HCT116 (cell line): ENCODE results near the gene KCNJ10. TPM values are rescaled to one million over a fixed set of nuclear protein-coding genes. Genes with fewer than 3 reads are reported as not detected.
A peak's percentile ranks its signal among the peaks of the same experiment; 100 is the strongest.

Experiments
- ATAC-seq: fragments of 200-7000 bp; cut with Tn5 transposase; 2 replicates; pipeline ENCODE4 v1.9.1; 2020; ENCODE audit warnings: mild to moderate bottlenecking, moderate library complexity
- BruUV-seq: library from RNA; stranded (reverse); fragments of 400-500 nt; replicated peaks from 2 replicates; lab custom pipeline; 2021; lab: Mats Ljungman, UMichigan
- CTCF ChIA-PET: fragments of 300-600 bp; sonication (Branson Sonifier 250); formaldehyde crosslinking; loops from one replicate; lab custom pipeline; 2021; ENCODE audit warnings: antibody characterized with exemption; lab: Charles Lee
- POLR2A ChIA-PET: fragments of 300-600, 350-600 bp; sonication (Branson Sonifier 250); formaldehyde crosslinking; loops from one replicate; lab custom pipeline; 2021; ENCODE audit warnings: antibody characterized with exemption; lab: Charles Lee
- RAD21 ChIA-PET, 2 experiments: fragments of 300-600 bp; sonication (Branson Sonifier 250); formaldehyde crosslinking; loops; one replicate each; lab custom pipeline; 2023; ENCODE audit warnings: low total read pairs in 2 of 2; ENCODE audit not compliant: uncharacterized antibody in 2 of 2, unreplicated experiment in 2 of 2, low non-redundant PET in 1 of 2; lab: Charles Lee
- DNase-seq: peaks from one replicate; pipeline ENCODE4 v3.0.0-alpha.2; 2010; ENCODE audit warnings: low read depth, low spot score
- H2AFZ ChIP-seq: fragments of 200-600 bp; shearing (Covaris generic), sonication (generic); 2 replicates; pipeline ENCODE4 v1.6.1; 2017; ENCODE audit warnings: low read depth, mixed run types, mixed read lengths, antibody characterized with exemption, low read length; ENCODE audit not compliant: poor library complexity, severe bottlenecking
- H3K27ac ChIP-seq: 2 replicates; pipeline ENCODE4 v1.5.1; 2012; ENCODE audit warnings: low read depth, low read length
- H3K27me3 ChIP-seq: fragments of 200-600 bp; sonication (generic); 2 replicates; pipeline ENCODE4 v1.6.1; 2016; ENCODE audit warnings: mixed run types, low read length, mixed read lengths; ENCODE audit not compliant: insufficient read depth
- H3K36me3 ChIP-seq, 2 experiments: fragments of 200-500 bp in 1 of 2; fragments of 200-600 bp in 1 of 2; sonication (Bioruptor generic) in 1 of 2; sonication (generic) in 1 of 2; 2 replicates each; pipeline versions ENCODE4 v1.5.1 to v1.6.1; 2014 to 2016; ENCODE audit warnings: low read length in 2 of 2, inconsistent platforms in 1 of 2, mixed read lengths in 1 of 2, mixed run types in 1 of 2; ENCODE audit not compliant: insufficient read depth in 2 of 2, control insufficient read depth in 1 of 2
- H3K4me1 ChIP-seq, 2 experiments: fragments of 200-600 bp in 1 of 2; sonication (generic) in 1 of 2; 2 replicates each; pipeline versions ENCODE4 v1.5.1 to v1.6.1; 2012 to 2017; ENCODE audit warnings: low read length in 2 of 2, inconsistent platforms in 1 of 2, mild to moderate bottlenecking in 1 of 2, mixed read lengths in 1 of 2, mixed run types in 1 of 2, moderate library complexity in 1 of 2; ENCODE audit not compliant: insufficient read depth in 2 of 2, control insufficient read depth in 1 of 2
- H3K4me2 ChIP-seq: fragments of 200-600 bp; sonication (generic); 2 replicates; pipeline ENCODE4 v1.6.1; 2017; ENCODE audit warnings: mixed run types, low read length, mixed read lengths
- H3K4me3 ChIP-seq, 2 experiments: fragments of 200-600 bp in 1 of 2; sonication (generic) in 1 of 2; replicated peaks in 1 of 2; 2 replicates each; pipeline ENCODE4 v1.5.1; 2011 to 2016; ENCODE audit warnings: low read length in 2 of 2, control low read depth in 1 of 2, low read depth in 1 of 2, mild to moderate bottlenecking in 1 of 2, mixed read lengths in 1 of 2, mixed run types in 1 of 2
- H3K79me2 ChIP-seq: fragments of 200-600 bp; sonication (generic); 2 replicates; pipeline ENCODE4 v1.6.1; 2017; ENCODE audit warnings: mild to moderate bottlenecking, mixed run types, low read length, moderate library complexity, mixed read lengths; ENCODE audit not compliant: insufficient read depth
- H3K9ac ChIP-seq: fragments of 200-600 bp; sonication (generic); 2 replicates; pipeline ENCODE4 v1.6.1; 2016; ENCODE audit warnings: low read length, mixed read lengths
- H3K9me2 ChIP-seq: fragments of 200-600 bp; sonication (generic), shearing (Covaris generic); 2 replicates; pipeline ENCODE4 v1.6.1; 2017; ENCODE audit warnings: mixed run types, mild to moderate bottlenecking, moderate library complexity; ENCODE audit not compliant: insufficient read depth
- H3K9me3 ChIP-seq, 2 experiments: fragments of 200-500 bp in 1 of 2; fragments of 200-600 bp in 1 of 2; sonication (Bioruptor generic) in 1 of 2; sonication (generic) in 1 of 2; 2 replicates each; pipeline ENCODE4 v1.6.1; 2014 to 2017; ENCODE audit warnings: low read length in 2 of 2, mixed read lengths in 2 of 2, inconsistent platforms in 1 of 2, low read depth in 1 of 2, mild to moderate bottlenecking in 1 of 2, mixed run types in 1 of 2, moderate library complexity in 1 of 2; ENCODE audit not compliant: control insufficient read depth in 1 of 2, insufficient read depth in 1 of 2
- H4K20me1 ChIP-seq: fragments of 200-600 bp; sonication (generic), shearing (Covaris generic); 2 replicates; pipeline ENCODE4 v1.6.1; 2017; ENCODE audit warnings: mixed run types, mild to moderate bottlenecking, moderate library complexity; ENCODE audit not compliant: insufficient read depth
- CBX3 ChIP-seq: IDR thresholded peaks from 2 replicates; pipeline ENCODE4 v1.6.1; 2012; ENCODE audit warnings: low read depth
- EZH2phosphoT487 ChIP-seq: fragments of 200-600 bp; IDR thresholded peaks from 2 replicates; pipeline ENCODE4 v1.6.1; 2018; ENCODE audit warnings: antibody characterized with exemption, borderline replicate concordance
- POLR2AphosphoS5 ChIP-seq: IDR thresholded peaks from 2 replicates; pipeline ENCODE4 v1.6.1; 2011; ENCODE audit warnings: mild to moderate bottlenecking, low read depth, low read length, moderate library complexity
- RAD21 ChIP-seq: IDR thresholded peaks from 2 replicates; pipeline ENCODE4 v1.6.1; 2012; ENCODE audit warnings: low read depth, mild to moderate bottlenecking
- TCF7L2 ChIP-seq: IDR thresholded peaks from 2 replicates; pipeline ENCODE4 v1.7.0; 2011; ENCODE audit warnings: borderline replicate concordance, inconsistent platforms; ENCODE audit not compliant: insufficient read depth, insufficient read length; ENCODE audit errors: extremely low read depth
- YY1 ChIP-seq: IDR thresholded peaks from 2 replicates; pipeline ENCODE4 v1.6.1; 2011; ENCODE audit warnings: low read length, low read depth, moderate library complexity, mild to moderate bottlenecking; ENCODE audit not compliant: insufficient replicate concordance; ENCODE audit errors: extremely low read depth
- intact Hi-C: fragments of 100-400 bp; cut with micrococcal nuclease; formaldehyde crosslinking; loops from 2 replicates; pipeline ENCODE4 v1.10.0; 2022
- total RNA-seq: library from RNA; stranded (reverse); gene quantifications from one replicate; pipeline ENCODE4 v1.2.1, GENCODE V29; 2021; ENCODE audit not compliant: unreplicated experiment
- TF ChIP-seq, protein P1 (sequence below): IDR thresholded peaks from 2 replicates; pipeline ENCODE4 v1.6.1; 2012; ENCODE audit warnings: low read depth
- TF ChIP-seq, protein P2 (sequence below), 3 experiments: fragments of 200-600 bp in 1 of 3; sonication (generic) in 1 of 3; IDR thresholded peaks in 2 of 3; conservative IDR thresholded peaks in 1 of 3; 2 replicates each; pipeline ENCODE4 v1.5.1; 2012 to 2017; ENCODE audit warnings: low read depth in 2 of 3, low read length in 2 of 3, antibody characterized with exemption in 1 of 3, borderline replicate concordance in 1 of 3, control low read depth in 1 of 3, mild to moderate bottlenecking in 1 of 3, mixed read lengths in 1 of 3, mixed run types in 1 of 3, moderate library complexity in 1 of 3; ENCODE audit not compliant: insufficient read depth in 1 of 3
- TF ChIP-seq, protein P3 (sequence below): IDR thresholded peaks from 2 replicates; pipeline ENCODE4 v1.6.1; 2012

Gene KCNJ10
- total RNA-seq, 1 experiment from 2014 or later: 0.57 TPM

DNA sequence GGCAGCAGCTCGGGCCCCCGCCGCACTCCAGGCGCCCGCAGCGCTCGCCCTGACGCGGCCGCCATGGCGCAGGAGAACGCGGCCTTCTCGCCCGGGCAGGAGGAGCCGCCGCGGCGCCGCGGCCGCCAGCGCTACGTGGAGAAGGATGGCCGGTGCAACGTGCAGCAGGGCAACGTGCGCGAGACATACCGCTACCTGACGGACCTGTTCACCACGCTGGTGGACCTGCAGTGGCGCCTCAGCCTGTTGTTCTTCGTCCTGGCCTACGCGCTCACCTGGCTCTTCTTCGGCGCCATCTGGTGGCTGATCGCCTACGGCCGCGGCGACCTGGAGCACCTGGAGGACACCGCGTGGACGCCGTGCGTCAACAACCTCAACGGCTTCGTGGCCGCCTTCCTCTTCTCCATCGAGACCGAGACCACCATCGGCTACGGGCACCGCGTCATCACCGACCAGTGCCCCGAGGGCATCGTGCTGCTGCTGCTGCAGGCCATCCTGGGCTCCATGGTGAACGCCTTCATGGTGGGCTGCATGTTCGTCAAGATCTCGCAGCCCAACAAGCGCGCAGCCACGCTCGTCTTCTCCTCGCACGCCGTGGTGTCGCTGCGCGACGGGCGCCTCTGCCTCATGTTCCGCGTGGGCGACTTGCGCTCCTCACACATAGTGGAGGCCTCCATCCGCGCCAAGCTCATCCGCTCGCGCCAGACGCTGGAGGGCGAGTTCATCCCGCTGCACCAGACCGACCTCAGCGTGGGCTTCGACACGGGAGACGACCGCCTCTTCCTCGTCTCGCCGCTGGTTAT, 14.2 kb upstream of the KCNJ10 start:
- ChIA-PET POLR2A (no interaction called here), RAD21 (no interaction called here), CTCF (interaction anchor here (1.0 to 3.8 kb wide), 5 partner anchors 8 to 168 kb away, joined by 3 to 30 read pairs (median 13); partner anchors contain the start of gene IGSF8)
- intact Hi-C loops: no loop called here
- no peaks in the 10 kb centered on the region for H3K79me2 ChIP-seq
- no peak overlapping the region for H2AFZ ChIP-seq
- DNase-seq (peak; percentile 48), ATAC-seq (peak; percentile 87)
- no peaks in the 10 kb centered on the region for H4K20me1 ChIP-seq
- no peak overlapping the region for H3K9ac ChIP-seq
- peaks cover 26% of the 10 kb centered on the region for H3K27me3 ChIP-seq
- no peaks in the 10 kb centered on the region for H3K9me2 ChIP-seq
- H3K4me1 ChIP-seq: no peaks in the 10 kb centered on the region; a peak in 1 of 4 replicates
- no peaks in the 10 kb centered on the region for H3K36me3 ChIP-seq
- TF ChIP-seq, protein P1, sequence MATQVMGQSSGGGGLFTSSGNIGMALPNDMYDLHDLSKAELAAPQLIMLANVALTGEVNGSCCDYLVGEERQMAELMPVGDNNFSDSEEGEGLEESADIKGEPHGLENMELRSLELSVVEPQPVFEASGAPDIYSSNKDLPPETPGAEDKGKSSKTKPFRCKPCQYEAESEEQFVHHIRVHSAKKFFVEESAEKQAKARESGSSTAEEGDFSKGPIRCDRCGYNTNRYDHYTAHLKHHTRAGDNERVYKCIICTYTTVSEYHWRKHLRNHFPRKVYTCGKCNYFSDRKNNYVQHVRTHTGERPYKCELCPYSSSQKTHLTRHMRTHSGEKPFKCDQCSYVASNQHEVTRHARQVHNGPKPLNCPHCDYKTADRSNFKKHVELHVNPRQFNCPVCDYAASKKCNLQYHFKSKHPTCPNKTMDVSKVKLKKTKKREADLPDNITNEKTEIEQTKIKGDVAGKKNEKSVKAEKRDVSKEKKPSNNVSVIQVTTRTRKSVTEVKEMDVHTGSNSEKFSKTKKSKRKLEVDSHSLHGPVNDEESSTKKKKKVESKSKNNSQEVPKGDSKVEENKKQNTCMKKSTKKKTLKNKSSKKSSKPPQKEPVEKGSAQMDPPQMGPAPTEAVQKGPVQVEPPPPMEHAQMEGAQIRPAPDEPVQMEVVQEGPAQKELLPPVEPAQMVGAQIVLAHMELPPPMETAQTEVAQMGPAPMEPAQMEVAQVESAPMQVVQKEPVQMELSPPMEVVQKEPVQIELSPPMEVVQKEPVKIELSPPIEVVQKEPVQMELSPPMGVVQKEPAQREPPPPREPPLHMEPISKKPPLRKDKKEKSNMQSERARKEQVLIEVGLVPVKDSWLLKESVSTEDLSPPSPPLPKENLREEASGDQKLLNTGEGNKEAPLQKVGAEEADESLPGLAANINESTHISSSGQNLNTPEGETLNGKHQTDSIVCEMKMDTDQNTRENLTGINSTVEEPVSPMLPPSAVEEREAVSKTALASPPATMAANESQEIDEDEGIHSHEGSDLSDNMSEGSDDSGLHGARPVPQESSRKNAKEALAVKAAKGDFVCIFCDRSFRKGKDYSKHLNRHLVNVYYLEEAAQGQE: no peak
- no peak for TF ChIP-seq EZH2phosphoT487
- TF ChIP-seq, protein P2, sequence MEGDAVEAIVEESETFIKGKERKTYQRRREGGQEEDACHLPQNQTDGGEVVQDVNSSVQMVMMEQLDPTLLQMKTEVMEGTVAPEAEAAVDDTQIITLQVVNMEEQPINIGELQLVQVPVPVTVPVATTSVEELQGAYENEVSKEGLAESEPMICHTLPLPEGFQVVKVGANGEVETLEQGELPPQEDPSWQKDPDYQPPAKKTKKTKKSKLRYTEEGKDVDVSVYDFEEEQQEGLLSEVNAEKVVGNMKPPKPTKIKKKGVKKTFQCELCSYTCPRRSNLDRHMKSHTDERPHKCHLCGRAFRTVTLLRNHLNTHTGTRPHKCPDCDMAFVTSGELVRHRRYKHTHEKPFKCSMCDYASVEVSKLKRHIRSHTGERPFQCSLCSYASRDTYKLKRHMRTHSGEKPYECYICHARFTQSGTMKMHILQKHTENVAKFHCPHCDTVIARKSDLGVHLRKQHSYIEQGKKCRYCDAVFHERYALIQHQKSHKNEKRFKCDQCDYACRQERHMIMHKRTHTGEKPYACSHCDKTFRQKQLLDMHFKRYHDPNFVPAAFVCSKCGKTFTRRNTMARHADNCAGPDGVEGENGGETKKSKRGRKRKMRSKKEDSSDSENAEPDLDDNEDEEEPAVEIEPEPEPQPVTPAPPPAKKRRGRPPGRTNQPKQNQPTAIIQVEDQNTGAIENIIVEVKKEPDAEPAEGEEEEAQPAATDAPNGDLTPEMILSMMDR (IDR thresholded peaks at IDR 0.05 in 2 of 3, conservative IDR thresholded peaks at IDR 0.05 in 1 of 3; ENCODE audit: borderline replicate concordance in 1 of 3, insufficient read depth in 1 of 3, low read depth in 2 of 3, low read length in 2 of 3): peak; percentile 72 to 76 (median 74)
- TF ChIP-seq TCF7L2: no peak
- TF ChIP-seq CBX3: peak; percentile 65; the same call in 1 of the 2 replicates
- peak; percentile 52 for TF ChIP-seq RAD21
- TF ChIP-seq YY1: no peak
- TF ChIP-seq POLR2AphosphoS5: no peak
- TF ChIP-seq, protein P3, sequence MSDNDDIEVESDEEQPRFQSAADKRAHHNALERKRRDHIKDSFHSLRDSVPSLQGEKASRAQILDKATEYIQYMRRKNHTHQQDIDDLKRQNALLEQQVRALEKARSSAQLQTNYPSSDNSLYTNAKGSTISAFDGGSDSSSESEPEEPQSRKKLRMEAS: peak; percentile 81
- BruUV-seq: no TSS peak
- H3K9me3 ChIP-seq: no peaks in the 10 kb centered on the region
- H3K4me3 ChIP-seq: no peak overlapping the region
- no peak overlapping the region for H3K4me2 ChIP-seq
- H3K27ac ChIP-seq: no peak overlapping the region
